Hematopoietic multipotent progenitor cell treated with erythropoietin and hydrocortisone succinate and interleukin-3 and kit ligand, for 17 days (in vitro differentiated cells): ENCODE results near the gene PDLIM3.

ENCODE experiments used
- DNase-seq: peaks from one replicate; pipeline ENCODE4 v3.0.0-alpha.2; 2015; ENCODE audit warnings: low spot score

The PDLIM3 gene

GRCh38 chr4:185469580-185470154 lies 65.6 kb downstream of the PDLIM3 start:
- no peak for DNase-seq

- DNase-seq = no peak
Measured at GRCh38 chr4:185468999-185469398, 66.3 kb downstream of the PDLIM3 start.

GRCh38 chr4:185467991-185468390 lies 67.3 kb downstream of the PDLIM3 start:
- DNase-seq = no peak

- DNase-seq = no peak
Measured at GRCh38 chr4:185467101-185467500, 68.2 kb downstream of the PDLIM3 start.

- no peak for DNase-seq
Measured at GRCh38 chr4:185465707-185466106, 69.6 kb downstream of the PDLIM3 start.

- DNase-seq = no peak
Measured at GRCh38 chr4:185464887-185465286, 70.4 kb downstream of the PDLIM3 start.

GRCh38 chr4:185464183-185464582 lies 71.1 kb downstream of the PDLIM3 start:
- DNase-seq = no peak

- DNase-seq = no peak
Measured at GRCh38 chr4:185463541-185463940, 71.8 kb downstream of the PDLIM3 start.

- DNase-seq = no peak
Measured at GRCh38 chr4:185461565-185461964, 73.7 kb downstream of the PDLIM3 start.

GRCh38 chr4:185457136-185457535 lies 78.2 kb downstream of the PDLIM3 start:
- DNase-seq = no peak

- no peak for DNase-seq
Measured at GRCh38 chr4:185456131-185456530, 79.2 kb downstream of the PDLIM3 start.
